ENCODE data around the gene MYL10. TPM values are rescaled to one million over a fixed set of nuclear protein-coding genes. Genes with fewer than 3 reads are reported as not detected.
"Not testable (repeated sequence)": the region's sequence is repeated elsewhere in the genome, so short reads cannot be mapped to it uniquely, and the experiment has no call there.

Gene MYL10
- total RNA-seq, 3 donors from 2014 or later = not detected

GRCh38 chr7:101644879-101645278 lies 15.8 kb upstream of the MYL10 start:
- no peak overlapping the region for H3K4me3 ChIP-seq
- no peaks in the 10 kb centered on the region for H3K4me1 ChIP-seq (ENCODE audit: low read depth)
- no peaks in the 10 kb centered on the region for H3K36me3 ChIP-seq (ENCODE audit: low read depth)
- DNase-seq (peak in 1 of 3 donors; percentile 13), ATAC-seq (peak; percentile 71)
- TF ChIP-seq, protein P1, sequence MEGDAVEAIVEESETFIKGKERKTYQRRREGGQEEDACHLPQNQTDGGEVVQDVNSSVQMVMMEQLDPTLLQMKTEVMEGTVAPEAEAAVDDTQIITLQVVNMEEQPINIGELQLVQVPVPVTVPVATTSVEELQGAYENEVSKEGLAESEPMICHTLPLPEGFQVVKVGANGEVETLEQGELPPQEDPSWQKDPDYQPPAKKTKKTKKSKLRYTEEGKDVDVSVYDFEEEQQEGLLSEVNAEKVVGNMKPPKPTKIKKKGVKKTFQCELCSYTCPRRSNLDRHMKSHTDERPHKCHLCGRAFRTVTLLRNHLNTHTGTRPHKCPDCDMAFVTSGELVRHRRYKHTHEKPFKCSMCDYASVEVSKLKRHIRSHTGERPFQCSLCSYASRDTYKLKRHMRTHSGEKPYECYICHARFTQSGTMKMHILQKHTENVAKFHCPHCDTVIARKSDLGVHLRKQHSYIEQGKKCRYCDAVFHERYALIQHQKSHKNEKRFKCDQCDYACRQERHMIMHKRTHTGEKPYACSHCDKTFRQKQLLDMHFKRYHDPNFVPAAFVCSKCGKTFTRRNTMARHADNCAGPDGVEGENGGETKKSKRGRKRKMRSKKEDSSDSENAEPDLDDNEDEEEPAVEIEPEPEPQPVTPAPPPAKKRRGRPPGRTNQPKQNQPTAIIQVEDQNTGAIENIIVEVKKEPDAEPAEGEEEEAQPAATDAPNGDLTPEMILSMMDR (IDR thresholded peaks at IDR 0.05) = no peak
- intact Hi-C loops (cut with DNase I, micrococcal nuclease) = no loop called here
- no peaks in the 10 kb centered on the region for H3K9me3 ChIP-seq

DNA sequence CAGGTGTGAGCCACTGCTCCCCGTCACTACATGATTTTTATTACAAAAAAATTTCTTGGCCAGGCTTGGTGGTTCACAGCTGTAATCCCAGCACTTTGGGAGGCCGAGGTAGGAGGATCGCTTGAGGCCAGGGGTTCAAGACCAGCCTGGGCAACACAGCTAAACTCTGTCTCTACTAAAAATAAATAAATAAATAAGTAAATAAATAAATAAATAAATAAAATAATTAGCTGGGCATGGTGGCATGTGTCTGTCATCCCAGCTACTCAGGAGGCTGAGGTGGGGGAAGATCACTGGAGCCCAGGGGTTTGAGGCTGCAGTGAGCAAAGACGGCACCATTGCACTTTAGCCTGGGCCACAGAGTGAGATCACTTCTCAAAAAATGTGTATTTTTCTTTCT lies 10.0 kb upstream of the MYL10 start:
- H3K9me3 ChIP-seq; ATAC-seq; H3K4me1 ChIP-seq (ENCODE audit: low read depth); H3K4me3 ChIP-seq; H3K36me3 ChIP-seq (ENCODE audit: low read depth); intact Hi-C loops (cut with DNase I, micrococcal nuclease); DNase-seq: not testable (repeated sequence)

DNA sequence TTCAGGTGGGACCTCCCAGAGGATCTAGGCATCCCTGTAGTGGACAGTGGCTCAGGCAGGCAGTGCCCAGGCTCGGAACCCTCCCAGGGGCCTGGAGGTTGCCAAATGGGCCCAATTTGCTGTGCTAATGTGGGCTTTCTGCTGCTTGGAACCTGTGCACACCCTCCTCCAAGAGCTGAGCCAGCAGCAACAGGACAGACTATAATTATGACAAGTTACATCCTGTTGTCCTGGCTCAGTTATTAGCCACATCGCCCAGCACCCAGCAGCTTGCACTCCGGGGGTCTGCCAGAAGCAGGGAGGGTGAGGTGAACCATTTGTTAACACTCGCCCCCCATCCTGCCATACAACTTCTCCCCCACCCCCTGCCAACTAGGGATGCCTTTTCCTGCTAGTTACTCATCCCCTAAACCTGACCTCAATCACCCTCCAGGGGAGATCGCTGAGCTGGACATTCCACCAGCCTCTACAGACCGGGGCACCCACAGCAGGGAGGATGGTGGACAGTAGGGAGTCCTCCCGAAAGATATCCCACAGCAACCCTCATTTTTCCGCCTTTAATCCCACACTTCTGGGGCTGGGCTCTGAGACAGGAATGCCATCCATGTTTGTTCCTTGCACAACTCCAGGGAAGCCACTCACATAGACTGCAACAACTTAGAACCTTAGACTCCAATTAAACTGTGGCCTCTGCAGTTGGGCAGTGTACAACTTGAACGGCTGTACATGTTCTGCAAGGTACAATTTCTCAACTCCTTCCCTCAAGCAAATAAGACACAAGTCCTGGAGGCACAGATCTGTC lies 7.9 kb upstream of the MYL10 start:
- TF ChIP-seq, protein P1 (IDR thresholded peaks at IDR 0.05) = no peak
- no peaks in the 10 kb centered on the region for H3K4me1 ChIP-seq (ENCODE audit: low read depth)
- H3K4me3 ChIP-seq = no peak overlapping the region
- intact Hi-C loops (cut with DNase I, micrococcal nuclease) = no loop called here
- H3K36me3 ChIP-seq (ENCODE audit: low read depth) = no peaks in the 10 kb centered on the region
- H3K9me3 ChIP-seq = no peaks in the 10 kb centered on the region
- no peak for ATAC-seq
- no peak for DNase-seq

DNA sequence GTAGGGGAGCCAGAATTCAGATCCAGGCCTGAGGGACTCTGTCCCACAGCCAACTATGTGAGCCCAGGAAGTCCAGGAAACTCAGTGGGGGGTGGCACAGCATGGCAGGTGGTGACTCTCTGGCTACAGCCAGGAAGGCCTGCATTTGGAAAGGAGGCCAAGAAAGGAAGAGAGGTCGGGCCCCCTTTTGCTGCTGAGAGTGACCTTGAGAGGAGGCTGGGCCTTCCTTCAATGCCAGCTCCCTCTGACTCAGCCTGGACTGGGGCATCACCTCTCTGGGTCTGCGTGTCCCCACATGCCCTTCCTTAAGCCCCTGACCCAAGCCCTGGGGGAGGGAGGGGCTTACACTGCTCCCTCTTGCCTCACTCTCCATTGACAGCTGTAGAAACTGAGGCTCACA lies 6.4 kb upstream of the MYL10 start:
- TF ChIP-seq, protein P1 (IDR thresholded peaks at IDR 0.05) = no peak
- intact Hi-C loops (cut with DNase I, micrococcal nuclease) = no loop called here
- Histone ChIP-seq H3K36me3 (ENCODE audit: low read depth) (no peaks in the 10 kb centered on the region), H3K9me3 (no peaks in the 10 kb centered on the region), H3K4me1 (ENCODE audit: low read depth) (no peaks in the 10 kb centered on the region), H3K4me3 (no peak overlapping the region)
- DNase-seq = no peak
- no peak for ATAC-seq

DNA sequence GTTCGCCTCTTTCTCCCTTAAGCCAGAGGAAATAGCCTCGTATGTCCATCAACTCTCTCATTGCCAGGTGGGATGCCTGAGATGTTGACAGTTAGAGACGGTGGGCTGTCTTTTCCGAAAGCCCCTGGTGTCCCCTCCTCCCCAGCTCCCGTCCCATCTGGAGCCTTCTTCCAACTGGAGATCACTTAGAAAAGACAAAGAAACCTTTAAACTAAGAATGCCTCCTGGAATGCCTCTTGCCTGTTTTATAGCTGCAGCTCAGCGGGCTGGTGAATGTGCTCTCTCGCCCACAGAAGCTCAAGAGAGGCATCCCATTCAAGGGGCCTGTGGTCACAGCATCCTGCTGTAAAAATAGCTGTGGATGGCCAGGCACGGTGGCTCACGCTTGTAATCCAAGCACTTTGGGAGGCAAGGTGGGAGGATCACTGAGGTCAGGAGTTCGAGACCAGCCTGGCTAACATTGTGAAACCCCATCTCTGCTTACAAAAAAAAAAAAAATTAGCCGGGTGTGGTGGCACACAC lies 5.2 kb upstream of the MYL10 start:
- intact Hi-C loops (cut with DNase I, micrococcal nuclease) = no loop called here

DNA sequence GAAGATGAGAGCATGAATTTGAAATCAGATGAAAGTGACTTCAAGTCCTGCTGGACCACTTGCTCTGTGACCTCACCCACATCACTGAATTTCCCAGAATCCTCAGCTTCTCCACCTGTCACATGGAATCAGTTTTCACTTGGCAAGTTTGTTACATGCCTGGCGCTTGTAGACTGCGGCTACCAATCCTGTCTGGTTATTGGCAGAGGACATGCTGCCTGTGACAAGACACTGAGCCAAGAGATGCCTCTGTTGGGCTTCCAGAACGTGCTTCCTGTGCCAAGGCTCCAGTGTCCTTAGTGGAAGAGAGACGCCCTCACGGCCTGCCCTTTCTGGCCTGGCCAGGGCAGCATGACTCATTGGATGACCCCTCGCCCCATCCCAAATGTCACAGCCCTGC lies 4.4 kb upstream of the MYL10 start:
- ATAC-seq = no peak
- DNase-seq = no peak
- TF ChIP-seq, protein P1 (IDR thresholded peaks at IDR 0.05) = no peak
- H3K9me3 ChIP-seq = no peaks in the 10 kb centered on the region
- no peaks in the 10 kb centered on the region for H3K36me3 ChIP-seq (ENCODE audit: low read depth)
- no peak overlapping the region for H3K4me3 ChIP-seq
- no peaks in the 10 kb centered on the region for H3K4me1 ChIP-seq (ENCODE audit: low read depth)
- intact Hi-C loops (cut with DNase I, micrococcal nuclease) = no loop called here

More for the DNA sequence above, 5.2 kb upstream of the MYL10 start:
- ATAC-seq (no peak), DNase-seq (no peak)
- TF ChIP-seq, protein P1 (IDR thresholded peaks at IDR 0.05) = no peak
- H3K4me1 ChIP-seq (ENCODE audit: low read depth) = no peaks in the 10 kb centered on the region
- H3K9me3 ChIP-seq = no peaks in the 10 kb centered on the region
- no peaks in the 10 kb centered on the region for H3K36me3 ChIP-seq (ENCODE audit: low read depth)
- H3K4me3 ChIP-seq = no peak overlapping the region

Measured in mucosa of descending colon (tissue), 3 donors.